HPDE6-E6E7 (cell line): ENCODE data around the gene USH2A.
"Not testable (repeated sequence)": the region's sequence is repeated elsewhere in the genome, so short reads cannot be mapped to it uniquely, and the experiment has no call there.

Source experiments
- DNase-seq: peaks from one replicate; pipeline ENCODE4 v3.0.0; 2011; ENCODE audit warnings: missing footprints; ENCODE audit errors: extremely low spot score

Gene USH2A

GRCh38 chr1:216047811-216048572 lies 375.3 kb downstream of the USH2A start:
- no peak for DNase-seq

GRCh38 chr1:216046336-216046735 lies 376.9 kb downstream of the USH2A start:
- no peak for DNase-seq

GRCh38 chr1:216045400-216045799 lies 377.8 kb downstream of the USH2A start:
- DNase-seq = no peak

GRCh38 chr1:216044538-216044937 lies 378.7 kb downstream of the USH2A start:
- DNase-seq = no peak

- DNase-seq = peak; percentile 6
Observed at GRCh38 chr1:216034506-216034905, 388.7 kb downstream of the USH2A start.

- no peak for DNase-seq
Observed at GRCh38 chr1:216032961-216033614, 390.2 kb downstream of the USH2A start.

GRCh38 chr1:216032284-216032683 lies 391.0 kb downstream of the USH2A start:
- no peak for DNase-seq

GRCh38 chr1:216028631-216029030 lies 394.6 kb downstream of the USH2A start:
- DNase-seq = no peak

GRCh38 chr1:216024546-216024945 lies 398.7 kb downstream of the USH2A start:
- DNase-seq = no peak

- no peak for DNase-seq
Observed at GRCh38 chr1:216020743-216021345, 402.4 kb downstream of the USH2A start.

GRCh38 chr1:216015116-216015515 lies 408.1 kb downstream of the USH2A start:
- no peak for DNase-seq

GRCh38 chr1:216014086-216014485 lies 409.2 kb downstream of the USH2A start:
- no peak for DNase-seq

GRCh38 chr1:216009456-216009855 lies 413.8 kb downstream of the USH2A start:
- DNase-seq = not testable (repeated sequence)

GRCh38 chr1:216005916-216006315 lies 417.3 kb downstream of the USH2A start:
- DNase-seq = peak; percentile 2

- no peak for DNase-seq
Observed at GRCh38 chr1:215992620-215993019, 430.6 kb downstream of the USH2A start.

GRCh38 chr1:215987092-215987875 lies 436.0 kb downstream of the USH2A start:
- no peak for DNase-seq

GRCh38 chr1:215986401-215986800 lies 436.8 kb downstream of the USH2A start:
- DNase-seq = no peak

- no peak for DNase-seq
Observed at GRCh38 chr1:215983680-215984079, 439.6 kb downstream of the USH2A start.

GRCh38 chr1:215971793-215972441 lies 451.3 kb downstream of the USH2A start:
- DNase-seq = no peak

- no peak for DNase-seq
Observed at GRCh38 chr1:215970406-215970805, 452.8 kb downstream of the USH2A start.

GRCh38 chr1:215963621-215964020 lies 459.6 kb downstream of the USH2A start:
- DNase-seq = no peak

GRCh38 chr1:215963040-215963439 lies 460.2 kb downstream of the USH2A start:
- no peak for DNase-seq
